Measurements from ENCODE around the gene DCAF16. TPM values are rescaled to one million over a fixed set of nuclear protein-coding genes. Genes with fewer than 3 reads are reported as not detected.
A peak's percentile ranks its signal among the peaks of the same experiment; 100 is the strongest.

Gene DCAF16
- polyA plus RNA-seq, 3 donors: 4.1 to 14.5 (median 4.6) TPM

DNA sequence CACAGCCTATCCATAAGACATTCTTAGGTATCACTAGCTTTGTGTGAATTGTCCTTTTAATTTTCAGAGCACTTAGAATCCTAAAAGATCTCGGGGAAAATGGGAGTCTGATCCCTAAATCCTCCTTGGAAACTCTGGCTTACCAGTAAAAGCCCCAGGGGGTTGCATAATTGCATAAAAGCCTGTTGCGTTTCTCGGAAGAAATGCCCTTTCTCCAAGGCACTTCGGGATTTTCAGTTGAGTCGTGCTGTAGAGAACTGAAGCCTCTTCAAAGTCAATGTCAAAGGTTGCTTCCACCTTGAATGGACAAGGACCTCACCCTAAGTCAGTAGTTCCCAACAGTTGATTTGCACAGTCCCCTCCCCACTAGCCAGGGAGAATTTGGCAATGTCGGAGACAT, 49.9 kb downstream of the DCAF16 start:
- peaks cover 0 to 6% (median 1%) of the 10 kb centered on the region in 7 donors for H3K9me3 Mint-ChIP-seq
- WGBS (ENCODE audit: insufficient coverage): 93% methylated on average over 5 of the region's 6 CpGs
- Histone ChIP-seq H3K4me3 (replicated peaks in 1 of 3; ENCODE audit: low read depth in 2 of 3, low read length in 3 of 3) (no peak overlapping the region), H4K20me1 (ENCODE audit: insufficient read depth, low read length) (no peaks in the 10 kb centered on the region), H3K36me3 (replicated peaks in 1 of 2; ENCODE audit: control insufficient read depth in 1 of 2, insufficient read depth in 2 of 2, low read length in 2 of 2) (no peaks in the 10 kb centered on the region), H3K9ac (ENCODE audit: insufficient read depth, low read length, poor library complexity, severe bottlenecking) (no peak overlapping the region), H2AFZ (ENCODE audit: insufficient read depth, low read depth, low read length, poor library complexity, severe bottlenecking) (no peak overlapping the region), H3K4me1 (ENCODE audit: control insufficient read depth in 1 of 2, insufficient read depth in 2 of 2, low read length in 2 of 2) (no peaks in the 10 kb centered on the region), H3K79me2 (ENCODE audit: insufficient read depth, low read length) (no peaks in the 10 kb centered on the region), H3K4me2 (replicated peaks; ENCODE audit: extremely low read depth, low read length, poor library complexity, severe bottlenecking) (no peak overlapping the region), H3K27me3 (ENCODE audit: control insufficient read depth in 2 of 2, insufficient read depth in 2 of 2, low read length in 2 of 2) (no peaks in the 10 kb centered on the region), H3K27ac (ENCODE audit: low read depth in 1 of 2, low read length in 2 of 2) (no peak overlapping the region), H3K9me3 (replicated peaks in 1 of 2; ENCODE audit: control insufficient read depth in 1 of 2, insufficient read depth in 1 of 2, low read length in 2 of 2) (no peaks in the 10 kb centered on the region)
- TF ChIP-seq, protein P1, sequence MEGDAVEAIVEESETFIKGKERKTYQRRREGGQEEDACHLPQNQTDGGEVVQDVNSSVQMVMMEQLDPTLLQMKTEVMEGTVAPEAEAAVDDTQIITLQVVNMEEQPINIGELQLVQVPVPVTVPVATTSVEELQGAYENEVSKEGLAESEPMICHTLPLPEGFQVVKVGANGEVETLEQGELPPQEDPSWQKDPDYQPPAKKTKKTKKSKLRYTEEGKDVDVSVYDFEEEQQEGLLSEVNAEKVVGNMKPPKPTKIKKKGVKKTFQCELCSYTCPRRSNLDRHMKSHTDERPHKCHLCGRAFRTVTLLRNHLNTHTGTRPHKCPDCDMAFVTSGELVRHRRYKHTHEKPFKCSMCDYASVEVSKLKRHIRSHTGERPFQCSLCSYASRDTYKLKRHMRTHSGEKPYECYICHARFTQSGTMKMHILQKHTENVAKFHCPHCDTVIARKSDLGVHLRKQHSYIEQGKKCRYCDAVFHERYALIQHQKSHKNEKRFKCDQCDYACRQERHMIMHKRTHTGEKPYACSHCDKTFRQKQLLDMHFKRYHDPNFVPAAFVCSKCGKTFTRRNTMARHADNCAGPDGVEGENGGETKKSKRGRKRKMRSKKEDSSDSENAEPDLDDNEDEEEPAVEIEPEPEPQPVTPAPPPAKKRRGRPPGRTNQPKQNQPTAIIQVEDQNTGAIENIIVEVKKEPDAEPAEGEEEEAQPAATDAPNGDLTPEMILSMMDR (IDR thresholded peaks at IDR 0.05): no peak
- H3K4me1 Mint-ChIP-seq: peaks cover under 1% of the 10 kb centered on the region
- no peaks in the 10 kb centered on the region for H3K36me3 Mint-ChIP-seq
- intact Hi-C loops (cut with micrococcal nuclease): no loop called here
- H3K27ac Mint-ChIP-seq: peak overlapping the region in 1 of 7 donors; percentile 28
- H3K27me3 Mint-ChIP-seq (ENCODE audit: low read depth in 3 of 3): peaks cover 0 to 3% (median 0%) of the 10 kb centered on the region in 3 donors
- H3K4me3 Mint-ChIP-seq: no peak overlapping the region
- DNase-seq: no peak

DNA sequence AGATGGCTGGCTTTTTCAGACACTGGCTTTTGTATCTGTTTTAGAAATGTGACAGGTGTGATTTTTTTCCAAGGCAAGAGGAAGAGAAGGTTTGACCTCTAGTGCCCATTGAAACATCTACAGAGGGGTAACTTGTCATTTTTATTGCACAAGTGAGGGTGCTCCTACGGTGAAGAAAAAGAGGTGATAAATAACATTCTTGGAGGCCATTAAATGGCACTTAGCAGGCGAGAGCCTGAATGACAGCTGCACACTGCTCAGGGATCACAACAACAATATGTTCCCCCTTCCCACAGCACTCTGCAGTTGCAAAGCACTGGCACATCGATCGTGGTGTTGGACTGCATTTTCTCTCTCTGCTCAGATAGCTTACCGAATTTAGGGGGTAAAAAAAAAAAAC, 52.1 kb downstream of the DCAF16 start:
- H2AFZ ChIP-seq (ENCODE audit: insufficient read depth, low read depth, low read length, poor library complexity, severe bottlenecking): no peak overlapping the region
- DNase-seq: no peak
- H3K79me2 ChIP-seq (ENCODE audit: insufficient read depth, low read length): no peaks in the 10 kb centered on the region
- intact Hi-C loops (cut with micrococcal nuclease): no loop called here
- Mint-ChIP-seq H3K4me3 (no peak overlapping the region), H3K36me3 (no peaks in the 10 kb centered on the region), H3K27ac (no peak overlapping the region), H3K27me3 (ENCODE audit: low read depth in 3 of 3) (peaks cover 0 to 4% (median 2%) of the 10 kb centered on the region in 3 donors), H3K4me1 (no peaks in the 10 kb centered on the region), H3K9me3 (peaks cover 0 to 3% (median 0%) of the 10 kb centered on the region in 7 donors)
- H3K27me3 ChIP-seq (ENCODE audit: control insufficient read depth in 2 of 2, insufficient read depth in 2 of 2, low read length in 2 of 2): no peaks in the 10 kb centered on the region
- no peaks in the 10 kb centered on the region for H3K9me3 ChIP-seq (replicated peaks in 1 of 2; ENCODE audit: control insufficient read depth in 1 of 2, insufficient read depth in 1 of 2, low read length in 2 of 2)
- H3K9ac ChIP-seq (ENCODE audit: insufficient read depth, low read length, poor library complexity, severe bottlenecking): no peak overlapping the region
- H3K4me1 ChIP-seq (ENCODE audit: control insufficient read depth in 1 of 2, insufficient read depth in 2 of 2, low read length in 2 of 2): no peaks in the 10 kb centered on the region
- H3K36me3 ChIP-seq (replicated peaks in 1 of 2; ENCODE audit: control insufficient read depth in 1 of 2, insufficient read depth in 2 of 2, low read length in 2 of 2): no peaks in the 10 kb centered on the region
- H3K4me3 ChIP-seq (replicated peaks in 1 of 3; ENCODE audit: low read depth in 2 of 3, low read length in 3 of 3): no peak overlapping the region
- no peak overlapping the region for H3K27ac ChIP-seq (ENCODE audit: low read depth in 1 of 2, low read length in 2 of 2)
- no peak overlapping the region for H3K4me2 ChIP-seq (replicated peaks; ENCODE audit: extremely low read depth, low read length, poor library complexity, severe bottlenecking)
- TF ChIP-seq, protein P1 (IDR thresholded peaks at IDR 0.05): no peak
- no peaks in the 10 kb centered on the region for H4K20me1 ChIP-seq (ENCODE audit: insufficient read depth, low read length)
- WGBS (ENCODE audit: insufficient coverage): 87% methylated on average over 3 of the region's 5 CpGs
